ENCODE measurements around the gene PPEF1.

PPEF1 gene

GRCh38 chrX:18877469-18877868 is 170.0 kb downstream of the PPEF1 start:
- no peak for DNase-seq (ENCODE audit: low read depth in 1 of 2, low spot score in 1 of 2)

Data from activated CD4-positive, alpha-beta T cell treated with anti-CD3 and anti-CD28 coated beads, Interleukin-2, amount 50 U/mL, for 24 hours (primary cell).